ENCODE data around the gene KEL.

The KEL gene

DNA sequence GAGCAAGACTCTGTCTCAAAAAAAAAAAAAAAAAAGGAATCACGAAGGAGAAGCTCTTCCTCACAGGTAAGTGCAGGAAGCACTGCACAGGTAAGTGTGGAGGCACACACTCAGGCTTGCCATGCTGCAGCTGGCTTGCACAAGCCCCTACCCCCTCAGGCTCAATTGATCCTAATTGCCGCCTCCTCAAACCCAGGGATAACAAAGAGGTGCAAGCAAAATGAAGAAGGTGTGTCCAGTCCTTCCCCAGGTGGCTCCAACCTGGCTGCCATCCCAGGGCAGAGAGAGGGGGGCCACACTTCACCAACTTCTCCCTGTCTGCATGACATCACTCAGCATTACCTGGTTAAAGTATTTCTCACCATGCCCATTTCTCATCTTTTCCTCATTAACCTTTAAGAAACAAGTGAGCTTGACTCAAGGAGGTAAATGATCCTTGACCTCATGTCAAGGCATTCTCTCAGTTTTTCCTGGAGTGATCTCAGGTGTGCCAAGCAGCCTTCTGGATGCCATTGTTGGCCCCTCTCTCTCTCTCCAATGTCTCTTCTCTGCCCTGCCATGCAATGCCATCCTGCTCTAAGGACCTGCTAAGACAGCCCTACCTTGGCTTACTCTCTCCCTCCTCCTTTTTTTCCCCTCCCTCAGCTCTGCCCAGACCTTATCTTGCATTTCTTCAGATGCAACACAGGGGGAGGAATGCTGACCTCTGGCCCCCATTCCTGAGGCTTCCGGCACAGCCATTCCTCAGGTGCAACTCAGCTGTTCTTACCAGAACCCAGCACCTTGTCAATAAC, 63.6 kb downstream of the KEL start:
- no peak for DNase-seq (ENCODE audit: low read depth, low spot score)

DNA sequence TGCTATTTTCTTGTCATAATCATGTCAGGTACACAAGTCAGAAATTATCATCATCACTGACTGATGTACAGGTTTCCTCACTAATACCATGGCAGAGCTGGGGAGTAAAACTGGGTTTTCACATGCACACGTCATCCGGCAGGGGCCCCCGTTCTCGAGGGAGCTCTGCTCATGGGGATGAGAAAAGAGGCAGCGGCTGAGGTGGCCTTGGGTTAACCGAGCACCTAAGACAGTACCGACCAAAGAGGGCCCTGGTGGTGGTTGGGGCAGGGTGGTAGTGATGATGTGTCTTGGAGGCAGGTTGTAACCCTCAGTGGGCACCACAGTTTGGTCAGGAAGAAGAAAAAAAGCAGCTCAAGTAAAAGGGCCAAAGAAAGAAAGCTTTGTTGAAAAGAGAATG, 64.5 kb downstream of the KEL start:
- DNase-seq (ENCODE audit: low read depth, low spot score) = no peak

DNA sequence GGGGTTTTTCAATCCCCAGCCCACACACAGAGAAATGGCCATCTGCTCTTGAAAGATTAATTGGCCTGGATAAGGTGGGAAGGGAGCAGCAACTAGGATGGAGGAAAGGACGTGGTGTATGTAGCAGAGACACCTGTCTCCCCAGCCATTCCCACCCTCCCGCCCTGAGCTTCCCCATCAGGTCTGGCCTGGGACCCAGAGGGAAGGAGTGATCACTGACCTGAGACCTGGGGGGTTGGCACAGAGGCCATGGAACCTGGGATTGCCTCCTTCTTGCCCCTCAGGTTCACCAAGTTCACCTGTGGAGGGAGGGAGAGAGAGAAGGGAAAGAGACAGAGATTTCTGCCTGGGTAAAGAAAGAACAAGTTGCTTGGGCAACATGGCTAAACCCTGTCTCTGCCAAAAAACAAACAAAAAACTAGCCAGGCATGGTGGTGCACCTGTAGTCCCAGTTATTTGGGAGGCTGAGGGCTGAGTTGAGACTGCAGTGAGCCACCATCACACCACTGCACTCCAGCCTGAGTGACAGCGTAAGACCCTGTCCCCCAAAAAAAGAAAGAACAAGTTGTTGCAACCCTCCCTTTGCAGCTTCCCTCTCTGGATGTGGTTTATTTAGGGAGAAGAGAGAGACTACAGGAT, 65.3 kb downstream of the KEL start:
- DNase-seq (ENCODE audit: low read depth, low spot score) = no peak

DNA sequence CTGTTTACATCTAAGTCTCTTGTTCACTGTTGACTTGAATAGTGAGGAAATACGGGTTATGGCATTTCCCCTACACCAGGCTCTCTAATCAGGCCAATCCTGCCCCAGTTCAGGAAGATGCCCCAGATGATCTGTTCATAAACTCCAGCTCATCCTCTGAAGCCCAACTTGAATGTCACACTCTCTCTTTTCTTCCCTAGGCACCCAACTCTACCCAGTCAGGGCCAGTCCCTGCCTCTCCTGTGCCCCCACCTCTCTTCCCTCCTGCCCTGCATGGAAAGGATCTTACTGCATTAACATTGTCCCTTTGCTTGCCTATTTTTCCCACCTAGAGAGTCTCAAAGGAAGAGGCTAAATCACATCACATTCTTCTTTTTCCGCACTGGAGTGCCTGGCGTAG, 66.0 kb downstream of the KEL start:
- no peak for DNase-seq (ENCODE audit: low read depth, low spot score)

DNA sequence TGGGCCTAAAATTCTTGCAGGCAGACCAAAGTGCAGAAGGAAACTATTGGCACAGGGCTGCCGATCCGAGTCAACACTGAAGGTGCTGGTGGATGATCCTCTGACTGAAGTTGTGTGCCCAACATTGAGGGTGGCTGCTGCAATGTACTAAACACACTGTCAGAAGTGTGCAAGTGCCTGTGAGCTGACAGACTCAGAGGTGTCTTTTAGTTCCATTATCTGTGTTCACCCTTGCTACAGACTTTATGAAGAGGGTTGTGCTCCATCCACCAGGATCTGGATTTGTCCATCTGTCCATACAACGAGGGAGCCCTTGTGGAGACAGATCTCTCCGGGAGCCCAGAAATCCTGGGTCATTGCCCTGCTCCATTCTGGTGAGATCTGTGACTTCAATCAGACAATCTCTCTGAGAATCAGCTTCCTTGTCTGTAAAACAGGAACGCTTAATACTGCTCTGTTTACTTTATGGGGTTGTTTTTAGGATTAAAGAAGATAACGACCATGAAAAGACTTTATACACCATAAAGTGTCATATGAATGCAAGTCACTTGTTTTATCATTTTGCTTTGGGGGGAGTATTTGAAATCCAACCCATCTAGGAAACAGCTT, 67.1 kb downstream of the KEL start:
- no peak for DNase-seq (ENCODE audit: low read depth, low spot score)

DNA sequence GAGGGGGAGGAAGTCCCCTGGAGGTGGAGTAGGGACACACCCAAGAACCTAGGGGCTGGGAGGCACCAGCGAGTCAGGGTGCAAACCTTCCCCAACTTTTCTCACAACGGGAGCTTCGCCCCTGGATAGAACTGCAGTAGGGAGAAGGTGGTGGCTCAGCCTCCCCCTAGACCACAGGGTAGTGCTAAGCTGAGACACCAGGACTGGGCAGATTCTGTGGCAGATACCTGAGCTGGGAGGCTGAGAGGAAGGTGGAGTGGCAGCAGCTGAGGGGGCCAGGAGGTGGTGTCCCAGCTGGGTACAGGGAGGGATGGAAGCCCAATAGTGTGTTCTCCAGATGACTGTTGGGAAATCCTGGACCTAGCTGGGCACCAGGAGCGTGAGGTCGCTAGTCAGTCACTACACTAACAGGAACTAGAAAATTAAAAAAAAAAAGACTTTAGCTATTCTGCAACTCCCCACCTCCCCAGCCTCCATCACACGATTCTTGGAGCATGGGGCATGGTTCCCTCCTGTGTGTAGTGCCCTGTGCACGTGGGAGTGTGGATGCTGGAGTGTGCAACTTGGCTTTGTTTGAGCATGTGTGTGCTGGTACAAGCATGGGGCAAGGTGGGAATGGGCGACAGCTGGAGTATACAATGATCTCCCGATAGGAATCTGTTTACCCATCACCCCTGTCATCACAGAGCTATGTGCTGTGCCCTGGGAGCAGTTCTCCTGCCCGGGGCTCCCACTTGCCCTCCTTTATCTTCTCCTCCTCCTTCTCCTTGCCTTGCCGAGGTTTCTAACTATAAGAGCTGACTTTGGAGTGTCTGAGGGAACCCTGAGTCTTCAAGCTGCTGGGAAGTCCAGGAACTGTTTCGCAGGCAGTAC, 67.8 kb downstream of the KEL start:
- no peak for DNase-seq (ENCODE audit: low read depth, low spot score)

DNA sequence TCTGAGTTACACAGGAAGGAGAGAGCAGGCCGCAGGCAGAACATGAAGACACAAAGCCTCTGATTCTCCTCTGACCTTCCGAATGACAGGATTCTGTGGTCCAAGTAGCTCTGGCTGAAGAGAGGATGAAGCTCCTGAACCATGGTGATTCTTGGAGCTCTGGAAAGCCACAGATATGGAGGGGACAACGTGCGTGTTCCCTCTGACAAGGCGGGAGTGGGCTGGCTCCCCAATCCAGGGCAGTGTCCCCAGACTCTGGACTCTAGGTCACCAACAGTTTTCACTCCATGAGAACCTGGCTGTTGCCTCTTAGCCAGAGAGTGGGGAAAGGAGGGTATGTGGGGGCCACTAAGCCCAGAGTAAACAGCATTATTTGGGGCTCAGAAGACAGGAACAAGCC, 69.2 kb downstream of the KEL start:
- DNase-seq (ENCODE audit: low read depth, low spot score) = no peak

DNA sequence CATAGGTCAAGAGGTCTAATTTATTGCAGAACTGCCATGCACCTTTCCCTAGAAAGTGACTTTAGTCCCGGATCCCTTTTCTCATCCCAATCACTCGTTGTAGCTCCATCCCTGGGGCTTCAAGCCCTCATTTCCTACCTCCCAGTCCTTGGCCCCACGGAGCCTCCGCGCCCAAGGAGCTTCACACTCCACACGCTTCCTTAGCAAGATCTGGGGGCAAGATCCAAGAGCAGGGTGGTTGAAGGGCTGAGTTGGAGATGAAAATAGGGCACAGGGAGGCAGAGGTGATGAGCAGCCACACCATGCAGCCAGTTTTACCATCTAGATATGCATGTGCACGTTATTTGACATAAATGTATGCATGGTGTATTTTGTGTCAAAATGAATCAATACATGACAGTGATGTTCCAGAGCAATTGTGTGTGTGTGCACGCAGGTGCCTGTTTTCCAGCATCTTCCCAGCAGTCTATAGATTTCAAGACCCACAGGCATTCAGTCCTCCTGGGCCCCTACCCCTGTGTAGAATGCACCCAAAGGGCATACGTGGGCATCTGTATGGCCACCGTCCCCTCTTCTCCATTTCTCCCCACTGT, 70.6 kb downstream of the KEL start:
- DNase-seq (ENCODE audit: low read depth, low spot score) = no peak
